H9 (cell line): Measurements from ENCODE around the gene IQCF6. TPM values are rescaled to one million over a fixed set of nuclear protein-coding genes. Genes with fewer than 3 reads are reported as not detected.
A peak's percentile ranks its signal among the peaks of the same experiment; 100 is the strongest.

Experiments
- DNase-seq: peaks from one replicate; pipeline ENCODE4 v3.0.0-alpha.2; 2017
- H2AFZ ChIP-seq: one replicate; pipeline ENCODE4 v1.6.1; 2013; ENCODE audit warnings: mild to moderate bottlenecking, low read length, control low read depth, moderate library complexity
- H2AK5ac ChIP-seq: 2 replicates; pipeline ENCODE4 v1.6.1; 2013; ENCODE audit warnings: low read length, control low read depth, mixed read lengths; ENCODE audit not compliant: insufficient read length
- H2BK120ac ChIP-seq: one replicate; pipeline ENCODE4 v1.6.1; 2013; ENCODE audit warnings: low read depth, mild to moderate bottlenecking, low read length, control low read depth, inconsistent platforms; ENCODE audit not compliant: poor library complexity, severe bottlenecking
- H2BK12ac ChIP-seq: 2 replicates; pipeline ENCODE4 v1.6.1; 2013; ENCODE audit warnings: low read length, control low read depth, mixed read lengths, low read depth; ENCODE audit not compliant: insufficient read length
- H2BK15ac ChIP-seq: 2 replicates; pipeline ENCODE4 v1.6.1; 2013; ENCODE audit warnings: low read depth, low read length, control low read depth
- H2BK20ac ChIP-seq: one replicate; pipeline ENCODE4 v1.6.1; 2013; ENCODE audit warnings: low read depth, mild to moderate bottlenecking, low read length, control low read depth, inconsistent platforms; ENCODE audit not compliant: poor library complexity, severe bottlenecking
- H2BK5ac ChIP-seq: 2 replicates; pipeline ENCODE4 v1.6.1; 2013; ENCODE audit warnings: low read length, control low read depth, mixed read lengths; ENCODE audit not compliant: insufficient read length
- H3K14ac ChIP-seq: 2 replicates; pipeline ENCODE4 v1.6.1; 2013; ENCODE audit warnings: low read length, control low read depth; ENCODE audit not compliant: insufficient read depth
- H3K18ac ChIP-seq: 2 replicates; pipeline ENCODE4 v1.6.1; 2013; ENCODE audit warnings: low read depth, mild to moderate bottlenecking, mixed read lengths, low read length, control low read depth; ENCODE audit not compliant: insufficient read length
- H3K23ac ChIP-seq: 2 replicates; pipeline ENCODE4 v1.6.1; 2013; ENCODE audit warnings: low read length, control low read depth, mixed read lengths, low read depth; ENCODE audit not compliant: insufficient read length
- H3K23me2 ChIP-seq: 2 replicates; pipeline ENCODE4 v1.6.1; 2013; ENCODE audit warnings: low read depth, mild to moderate bottlenecking, mixed read lengths, low read length, control low read depth; ENCODE audit not compliant: insufficient read length, poor library complexity, severe bottlenecking
- H3K27ac ChIP-seq: 2 replicates; pipeline ENCODE4 v1.5.1; 2013; ENCODE audit warnings: low read length, control low read depth, mixed read lengths, low read depth; ENCODE audit not compliant: insufficient read length
- H3K27me3 ChIP-seq: 2 replicates; pipeline ENCODE4 v1.6.1; 2013; ENCODE audit warnings: low read length, control low read depth, inconsistent platforms; ENCODE audit not compliant: insufficient read depth
- H3K4ac ChIP-seq: 2 replicates; pipeline ENCODE4 v1.6.1; 2013; ENCODE audit warnings: low read depth, mild to moderate bottlenecking, control low read depth, inconsistent platforms, low read length, moderate library complexity
- H3K4me1 ChIP-seq: 2 replicates; pipeline ENCODE4 v1.6.1; 2013; ENCODE audit warnings: low read length, control low read depth, inconsistent platforms; ENCODE audit not compliant: insufficient read depth
- H3K4me2 ChIP-seq: 2 replicates; pipeline ENCODE4 v1.6.1; 2013; ENCODE audit warnings: low read length, control low read depth, mixed read lengths; ENCODE audit not compliant: insufficient read length, insufficient read depth
- H3K56ac ChIP-seq: 2 replicates; pipeline ENCODE4 v1.6.1; 2013; ENCODE audit warnings: low read depth, mild to moderate bottlenecking, mixed read lengths, low read length, control low read depth; ENCODE audit not compliant: insufficient read length
- H3K79me1 ChIP-seq: 2 replicates; pipeline ENCODE4 v1.6.1; 2013; ENCODE audit warnings: low read depth, mild to moderate bottlenecking, moderate library complexity, low read length, control low read depth, inconsistent platforms; ENCODE audit not compliant: insufficient read depth, poor library complexity, severe bottlenecking
- H3K79me2 ChIP-seq: 2 replicates; pipeline ENCODE4 v1.6.1; 2013; ENCODE audit warnings: low read length, control low read depth, inconsistent platforms; ENCODE audit not compliant: insufficient read depth
- H3K9ac ChIP-seq: 2 replicates; pipeline ENCODE4 v1.6.1; 2013; ENCODE audit warnings: low read length, control low read depth, mixed read lengths; ENCODE audit not compliant: insufficient read length; ENCODE audit errors: extremely low read depth
- H3K9me3 ChIP-seq: one replicate; pipeline ENCODE4 v1.6.1; 2013; ENCODE audit warnings: low read depth, low read length, inconsistent platforms; ENCODE audit not compliant: control insufficient read depth
- H3T11ph ChIP-seq: one replicate; pipeline ENCODE4 v1.6.1; 2013; ENCODE audit warnings: mild to moderate bottlenecking, low read length, control low read depth, inconsistent platforms
- H4K20me1 ChIP-seq: one replicate; pipeline ENCODE4 v1.6.1; 2013; ENCODE audit not compliant: control insufficient read depth, insufficient read length, insufficient read depth
- H4K5ac ChIP-seq: 2 replicates; pipeline ENCODE4 v1.6.1; 2013; ENCODE audit warnings: low read depth, mild to moderate bottlenecking, mixed read lengths, low read length, control low read depth; ENCODE audit not compliant: insufficient read length
- H4K8ac ChIP-seq: replicated peaks from 2 replicates; pipeline ENCODE4 v1.6.1; 2013; ENCODE audit warnings: low read length, control low read depth, mixed read lengths, low read depth; ENCODE audit not compliant: insufficient read length
- H4K91ac ChIP-seq: 2 replicates; pipeline ENCODE4 v1.6.1; 2013; ENCODE audit warnings: low read depth, mild to moderate bottlenecking, moderate library complexity, mixed read lengths, low read length, control low read depth; ENCODE audit not compliant: insufficient read length
- H3K27ac Mint-ChIP-seq, 3 experiments: 2 replicates in 2 of 3; 3 replicates in 1 of 3; pipeline ENCODE4 v1.8.0; 2020 to 2021; ENCODE audit warnings: mixed read lengths in 3 of 3, mild to moderate bottlenecking in 1 of 3, moderate library complexity in 1 of 3
- H3K27me3 Mint-ChIP-seq: 2 replicates; pipeline ENCODE4 v1.8.0; 2021; ENCODE audit warnings: low read depth, mild to moderate bottlenecking, moderate library complexity, mixed read lengths
- H3K36me3 Mint-ChIP-seq, 3 experiments: 2 replicates in 2 of 3; 3 replicates in 1 of 3; pipeline ENCODE4 v1.8.0; 2020 to 2021; ENCODE audit warnings: low read depth in 3 of 3, mixed read lengths in 3 of 3; ENCODE audit not compliant: insufficient read depth in 1 of 3
- H3K4me1 Mint-ChIP-seq, 2 experiments: 2 replicates each; pipeline ENCODE4 v1.8.0; 2020; ENCODE audit warnings: mixed read lengths in 2 of 2
- H3K4me3 Mint-ChIP-seq, 2 experiments: 2 replicates in 1 of 2; 3 replicates in 1 of 2; pipeline ENCODE4 v1.8.0; 2020 to 2021; ENCODE audit warnings: mild to moderate bottlenecking in 2 of 2, mixed read lengths in 2 of 2, moderate library complexity in 1 of 2
- H3K9me3 Mint-ChIP-seq, 2 experiments: 2 replicates in 1 of 2; 3 replicates in 1 of 2; pipeline ENCODE4 v1.8.0; 2020; ENCODE audit warnings: mild to moderate bottlenecking in 2 of 2, mixed read lengths in 2 of 2, moderate library complexity in 1 of 2
- WGBS: extraction: QIAGEN DNeasy Blood & Tissue Kit; methylation state at CpG from one replicate; pipeline ENCODE4 v1.1.7; 2013; ENCODE audit warnings: missing lambda C conversion rate, low lambda C conversion rate, mixed read lengths; ENCODE audit not compliant: insufficient read length; ENCODE audit errors: extremely low coverage; 5-methylcytosine and 5-hydroxymethylcytosine counted together
- total RNA-seq: library from RNA; stranded (reverse); gene quantifications from 2 replicates; pipeline ENCODE4 v1.2.1, GENCODE V29; 2021
- TF ChIP-seq, protein P1 (sequence below): fragments of 200-600 bp; sonication (generic); conservative IDR thresholded peaks from 3 replicates; pipeline ENCODE4 v1.8.0; 2021; ENCODE audit warnings: antibody characterized with exemption, mild to moderate bottlenecking

The IQCF6 gene
- total RNA-seq, 1 experiment from 2014 or later, result not detected

DNA sequence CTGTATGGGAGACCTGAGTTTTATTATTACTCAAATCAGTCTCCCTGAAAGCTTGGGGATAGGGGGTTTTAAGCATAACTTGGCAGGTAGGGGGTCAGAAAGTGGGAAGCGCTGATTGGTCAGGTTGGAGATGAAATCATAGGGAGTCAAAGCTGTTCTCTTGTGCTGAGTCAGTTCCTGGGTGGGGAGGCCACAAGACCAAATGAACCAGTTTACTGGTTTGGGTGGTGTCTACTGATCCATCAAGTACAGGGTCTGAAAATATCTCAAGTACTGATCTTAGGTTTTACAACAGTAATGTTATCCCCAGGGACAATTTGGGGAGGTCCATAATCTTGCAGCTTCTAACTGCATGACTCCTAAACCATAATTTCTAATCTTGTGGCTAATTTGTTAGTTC lies 17.8 kb upstream of the IQCF6 start:
- H3K27ac ChIP-seq, result no peak overlapping the region
- peaks cover 2% of the 10 kb centered on the region; the same call in 1 of the 2 replicates for H3K4me1 ChIP-seq
- Mint-ChIP-seq H3K9me3 (no peaks in the 10 kb centered on the region; a peak in 1 of 5 replicates), H3K4me1 (peaks cover 74 to 90% of the 10 kb centered on the region in 2 experiments), H3K27me3 (peaks cover 2% of the 10 kb centered on the region; the same call in 1 of the 2 replicates), H3K4me3 (no peak overlapping the region), H3K27ac (peak overlapping the region in 1 of 3 experiments; percentile 91; a peak in 2 of 7 replicates), H3K36me3 (no peaks in the 10 kb centered on the region)
- no peak overlapping the region for H3K4me2 ChIP-seq
- H3K56ac ChIP-seq, result no peak overlapping the region
- no peaks in the 10 kb centered on the region for H3K79me2 ChIP-seq
- no peak overlapping the region for H3K23ac ChIP-seq
- H3K14ac ChIP-seq, result no peak overlapping the region
- TF ChIP-seq, protein P1, sequence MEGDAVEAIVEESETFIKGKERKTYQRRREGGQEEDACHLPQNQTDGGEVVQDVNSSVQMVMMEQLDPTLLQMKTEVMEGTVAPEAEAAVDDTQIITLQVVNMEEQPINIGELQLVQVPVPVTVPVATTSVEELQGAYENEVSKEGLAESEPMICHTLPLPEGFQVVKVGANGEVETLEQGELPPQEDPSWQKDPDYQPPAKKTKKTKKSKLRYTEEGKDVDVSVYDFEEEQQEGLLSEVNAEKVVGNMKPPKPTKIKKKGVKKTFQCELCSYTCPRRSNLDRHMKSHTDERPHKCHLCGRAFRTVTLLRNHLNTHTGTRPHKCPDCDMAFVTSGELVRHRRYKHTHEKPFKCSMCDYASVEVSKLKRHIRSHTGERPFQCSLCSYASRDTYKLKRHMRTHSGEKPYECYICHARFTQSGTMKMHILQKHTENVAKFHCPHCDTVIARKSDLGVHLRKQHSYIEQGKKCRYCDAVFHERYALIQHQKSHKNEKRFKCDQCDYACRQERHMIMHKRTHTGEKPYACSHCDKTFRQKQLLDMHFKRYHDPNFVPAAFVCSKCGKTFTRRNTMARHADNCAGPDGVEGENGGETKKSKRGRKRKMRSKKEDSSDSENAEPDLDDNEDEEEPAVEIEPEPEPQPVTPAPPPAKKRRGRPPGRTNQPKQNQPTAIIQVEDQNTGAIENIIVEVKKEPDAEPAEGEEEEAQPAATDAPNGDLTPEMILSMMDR, result no peak
- no peak overlapping the region for H3T11ph ChIP-seq
- H2AFZ ChIP-seq, result no peak overlapping the region
- H2AK5ac ChIP-seq, result no peak overlapping the region
- DNase-seq, result no peak
- no peak overlapping the region for H2BK120ac ChIP-seq
- H4K20me1 ChIP-seq, result no peaks in the 10 kb centered on the region
- no peaks in the 10 kb centered on the region for H3K9me3 ChIP-seq
- H2BK20ac ChIP-seq, result no peak overlapping the region
- no peak overlapping the region for H4K91ac ChIP-seq
- H2BK5ac ChIP-seq, result no peak overlapping the region
- no peaks in the 10 kb centered on the region for H3K23me2 ChIP-seq
- no peaks in the 10 kb centered on the region for H3K27me3 ChIP-seq
- H4K8ac ChIP-seq, result no peak overlapping the region
- H2BK15ac ChIP-seq, result no peak overlapping the region
- no peak overlapping the region for H4K5ac ChIP-seq
- WGBS, result no CpG with 5 or more reads among the region's 1 CpG
- H3K18ac ChIP-seq, result no peak overlapping the region
- H3K9ac ChIP-seq, result no peak overlapping the region
- H2BK12ac ChIP-seq, result no peak overlapping the region
- no peaks in the 10 kb centered on the region for H3K79me1 ChIP-seq
- no peak overlapping the region for H3K4ac ChIP-seq
